Measurements from ENCODE around the gene FZD4.
"Not testable (repeated sequence)": the region's sequence is repeated elsewhere in the genome, so short reads cannot be mapped to it uniquely, and the experiment has no call there.

FZD4 gene

DNA sequence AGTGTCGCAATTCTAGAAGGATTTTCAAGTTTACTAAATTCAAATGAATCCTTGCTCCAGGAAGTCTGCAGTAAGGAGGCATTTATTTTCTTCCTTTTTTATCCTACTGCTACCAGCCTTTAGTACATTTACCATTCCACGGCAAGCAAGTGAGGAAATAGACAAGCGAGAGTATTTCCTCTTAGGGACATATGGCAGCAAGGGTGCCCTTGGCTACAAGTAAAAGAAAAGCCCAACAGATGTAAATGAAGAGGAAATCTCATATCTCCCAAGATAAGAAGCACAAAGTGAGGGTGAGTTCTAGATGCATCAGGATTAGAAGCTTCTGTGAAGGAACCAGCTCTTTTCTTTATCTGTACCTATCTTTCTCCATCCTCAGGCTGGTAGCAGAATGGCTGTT, 37.8 kb upstream of the FZD4 start:
- TF ChIP-seq, protein P1, sequence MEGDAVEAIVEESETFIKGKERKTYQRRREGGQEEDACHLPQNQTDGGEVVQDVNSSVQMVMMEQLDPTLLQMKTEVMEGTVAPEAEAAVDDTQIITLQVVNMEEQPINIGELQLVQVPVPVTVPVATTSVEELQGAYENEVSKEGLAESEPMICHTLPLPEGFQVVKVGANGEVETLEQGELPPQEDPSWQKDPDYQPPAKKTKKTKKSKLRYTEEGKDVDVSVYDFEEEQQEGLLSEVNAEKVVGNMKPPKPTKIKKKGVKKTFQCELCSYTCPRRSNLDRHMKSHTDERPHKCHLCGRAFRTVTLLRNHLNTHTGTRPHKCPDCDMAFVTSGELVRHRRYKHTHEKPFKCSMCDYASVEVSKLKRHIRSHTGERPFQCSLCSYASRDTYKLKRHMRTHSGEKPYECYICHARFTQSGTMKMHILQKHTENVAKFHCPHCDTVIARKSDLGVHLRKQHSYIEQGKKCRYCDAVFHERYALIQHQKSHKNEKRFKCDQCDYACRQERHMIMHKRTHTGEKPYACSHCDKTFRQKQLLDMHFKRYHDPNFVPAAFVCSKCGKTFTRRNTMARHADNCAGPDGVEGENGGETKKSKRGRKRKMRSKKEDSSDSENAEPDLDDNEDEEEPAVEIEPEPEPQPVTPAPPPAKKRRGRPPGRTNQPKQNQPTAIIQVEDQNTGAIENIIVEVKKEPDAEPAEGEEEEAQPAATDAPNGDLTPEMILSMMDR (IDR thresholded peaks at IDR 0.05; ENCODE audit: low read depth, low read length): no peak
- DNase-seq (ENCODE audit: extremely low read depth, low read depth): no peak

DNA sequence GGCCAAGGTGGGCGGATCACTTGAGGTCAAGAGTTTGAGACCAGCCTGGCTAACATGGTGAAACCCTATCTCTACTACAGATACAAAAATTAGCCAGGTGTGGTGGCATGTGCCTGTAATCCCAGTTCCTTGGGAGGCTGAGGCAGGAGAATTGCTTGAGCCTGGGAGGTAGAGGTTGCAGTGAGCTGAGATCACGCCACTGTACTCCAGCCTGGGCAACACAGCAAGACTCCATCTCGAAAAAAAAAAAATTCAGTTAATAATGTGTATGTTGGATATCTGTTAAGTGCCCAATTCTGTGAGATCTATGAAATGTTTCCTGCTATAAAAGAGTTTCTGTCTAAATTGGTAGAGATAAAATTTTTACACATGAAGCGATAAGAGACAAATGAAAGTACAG, 37.1 kb upstream of the FZD4 start:
- not testable (repeated sequence) for DNase-seq (ENCODE audit: extremely low read depth, low read depth)

- no peak for DNase-seq (ENCODE audit: extremely low read depth, low read depth)
- TF ChIP-seq, protein P1 (IDR thresholded peaks at IDR 0.05; ENCODE audit: low read depth, low read length): no peak
These were observed 36.1 kb upstream of the FZD4 start for GRCh38 chr11:86991341-86991740.

DNA sequence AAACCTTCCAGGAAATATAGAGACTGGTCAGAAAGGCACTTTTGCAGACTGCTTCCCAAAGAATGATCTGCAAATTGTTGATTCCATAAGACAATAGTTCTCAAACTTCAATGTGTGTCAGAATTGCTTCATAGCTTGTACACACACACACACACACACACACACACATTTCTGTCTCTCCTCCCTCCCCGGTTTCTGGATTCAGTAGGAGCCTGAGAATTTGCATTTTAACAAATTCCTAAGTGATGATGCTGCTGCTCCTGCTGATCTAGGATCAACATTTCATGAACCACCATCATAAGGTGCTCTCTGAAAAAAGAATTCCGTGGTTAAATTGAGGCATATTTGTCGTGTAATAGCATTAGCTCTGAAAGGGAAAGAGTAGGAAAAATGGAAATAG, 35.3 kb upstream of the FZD4 start:
- DNase-seq (ENCODE audit: extremely low read depth, low read depth): peak; percentile 4

DNA sequence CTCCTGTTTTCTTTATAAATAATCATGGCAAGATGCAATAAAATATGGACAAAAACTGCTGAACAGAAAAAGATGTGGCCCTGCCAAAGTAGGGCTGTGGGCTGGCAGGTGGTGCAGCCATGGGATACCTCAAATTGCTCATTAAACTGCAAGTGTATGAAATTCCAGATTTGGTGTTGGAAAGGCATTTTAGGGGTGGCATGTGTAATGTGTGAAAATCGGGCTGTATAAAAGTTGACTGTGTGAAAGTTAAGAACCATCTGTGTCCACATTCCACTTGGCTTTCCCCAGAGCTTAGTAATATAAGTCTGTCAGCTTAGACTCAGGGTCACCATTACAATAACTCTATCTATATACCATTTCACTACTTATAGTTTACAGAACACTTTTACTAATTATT, 34.8 kb upstream of the FZD4 start:
- no peak for DNase-seq (ENCODE audit: extremely low read depth, low read depth)
- TF ChIP-seq, protein P1 (IDR thresholded peaks at IDR 0.05; ENCODE audit: low read depth, low read length): no peak

More for the DNA sequence above, 35.3 kb upstream of the FZD4 start:
- TF ChIP-seq, protein P1 (IDR thresholded peaks at IDR 0.05; ENCODE audit: low read depth, low read length): no peak

GRCh38 chr11:86988351-86988881, 33.2 kb upstream of the FZD4 start:
- TF ChIP-seq, protein P1 (IDR thresholded peaks at IDR 0.05; ENCODE audit: low read depth, low read length): no peak
- no peak for DNase-seq (ENCODE audit: extremely low read depth, low read depth)

DNA sequence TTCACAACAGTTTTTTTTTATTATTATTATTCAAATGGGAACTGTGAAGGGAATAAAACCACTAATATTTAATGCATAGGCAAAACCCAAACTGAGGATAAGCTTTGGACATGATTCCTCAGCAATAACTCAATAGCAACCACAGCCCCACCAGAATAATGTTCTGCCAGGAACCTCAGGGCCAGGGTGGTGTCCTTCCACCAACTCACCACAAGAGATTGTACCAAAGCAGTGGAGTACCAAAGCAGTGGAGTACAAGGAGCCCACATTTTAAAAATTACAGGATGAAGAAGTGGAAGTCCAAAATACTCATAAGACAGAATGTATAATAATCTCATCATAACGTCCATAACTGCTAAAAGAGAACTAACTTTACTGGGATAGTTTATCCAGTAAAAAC, 32.5 kb upstream of the FZD4 start:
- TF ChIP-seq, protein P1 (IDR thresholded peaks at IDR 0.05; ENCODE audit: low read depth, low read length): no peak
- DNase-seq (ENCODE audit: extremely low read depth, low read depth): no peak

DNA sequence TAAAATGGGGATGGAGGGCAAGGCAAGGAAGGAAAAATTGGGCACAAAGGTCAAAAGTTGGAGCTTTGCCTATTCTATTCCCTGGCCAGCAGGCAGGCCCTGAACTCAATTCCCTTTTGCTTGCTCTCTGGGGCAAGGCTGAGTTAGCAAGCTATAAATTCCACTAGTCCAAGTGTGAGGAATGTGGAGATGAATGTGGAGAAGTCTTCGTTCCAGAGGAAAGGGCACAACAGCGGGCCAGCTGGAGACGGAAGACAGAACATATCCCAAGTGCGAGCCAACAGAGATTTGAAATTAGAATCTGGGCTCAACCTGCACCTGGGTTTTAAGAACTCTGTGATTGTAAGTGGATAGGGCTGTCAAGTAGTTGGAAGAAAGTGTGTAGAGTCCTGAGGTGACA, 29.5 kb upstream of the FZD4 start:
- TF ChIP-seq, protein P1 (IDR thresholded peaks at IDR 0.05; ENCODE audit: low read depth, low read length): no peak
- DNase-seq (ENCODE audit: extremely low read depth, low read depth): no peak

Data from AG09319 (cell line).